WTC11 (cell line): Measurements from ENCODE around the gene GALNT18. TPM values are rescaled to one million over a fixed set of nuclear protein-coding genes. Genes with fewer than 3 reads are reported as not detected.

Experiments
- ATAC-seq: fragments of 200-7000 bp; cut with Tn5 transposase; 2 replicates; pipeline ENCODE4 v1.10.0; 2021; ENCODE audit warnings: mild to moderate bottlenecking, moderate library complexity
- CTCF ChIA-PET: fragments of 300-600 bp; sonication (Branson Sonifier 250); formaldehyde crosslinking; loops from one replicate; lab custom pipeline; 2021; ENCODE audit warnings: antibody characterized with exemption; lab: Charles Lee
- POLR2A ChIA-PET: fragments of 350-600 bp; sonication (Branson Sonifier 250); formaldehyde crosslinking; loops from one replicate; lab custom pipeline; 2021; ENCODE audit warnings: antibody characterized with exemption; lab: Charles Lee
- DNase-seq: peaks from one replicate; pipeline ENCODE4 v3.0.0; 2021; ENCODE audit warnings: low spot score
- H3K27ac Mint-ChIP-seq: 2 replicates; pipeline ENCODE4 v1.8.0; 2021; ENCODE audit warnings: mixed read lengths
- H3K27me3 Mint-ChIP-seq: 2 replicates; pipeline ENCODE4 v1.8.0; 2021; ENCODE audit warnings: low read depth, mild to moderate bottlenecking, moderate library complexity, mixed read lengths
- H3K36me3 Mint-ChIP-seq: 2 replicates; pipeline ENCODE4 v1.8.0; 2021; ENCODE audit warnings: mixed read lengths
- H3K4me1 Mint-ChIP-seq: 2 replicates; pipeline ENCODE4 v1.8.0; 2022; ENCODE audit warnings: mixed read lengths
- H3K4me3 Mint-ChIP-seq: 2 replicates; pipeline ENCODE4 v1.8.0; 2021; ENCODE audit warnings: mild to moderate bottlenecking, moderate library complexity, mixed read lengths
- H3K9me3 Mint-ChIP-seq: 2 replicates; pipeline ENCODE4 v1.8.0; 2021; ENCODE audit warnings: mixed read lengths
- ELF4 ChIP-seq: sonication (generic); formaldehyde crosslinking; IDR thresholded peaks from 2 replicates; pipeline ENCODE4 v1.8.1; 2022; ENCODE audit warnings: low read depth, mild to moderate bottlenecking, moderate library complexity, missing genetic modification reagents
- FOXK1 ChIP-seq: sonication (generic); formaldehyde crosslinking; IDR thresholded peaks from 2 replicates; pipeline ENCODE4 v1.8.0; 2022; ENCODE audit warnings: mild to moderate bottlenecking, moderate library complexity, missing genetic modification reagents
- JUN ChIP-seq: sonication (generic); formaldehyde crosslinking; IDR thresholded peaks from 2 replicates; pipeline ENCODE4 v1.8.0; 2023; ENCODE audit warnings: mild to moderate bottlenecking, missing genetic modification reagents
- NFATC4 ChIP-seq: fragments of 250-450 bp; sonication (Bioruptor Pico); IDR thresholded peaks from 2 replicates; pipeline ENCODE4 v1.9.0; 2021; ENCODE audit warnings: mild to moderate bottlenecking
- NFYB ChIP-seq: sonication (generic); formaldehyde crosslinking; conservative IDR thresholded peaks from 2 replicates; pipeline ENCODE4 v1.8.0; 2022; ENCODE audit warnings: low read depth, missing genetic modification reagents
- NR1H2 ChIP-seq: sonication (generic); formaldehyde crosslinking; IDR thresholded peaks from 2 replicates; pipeline ENCODE4 v1.9.0; 2021; ENCODE audit warnings: mild to moderate bottlenecking, moderate library complexity, missing genetic modification reagents
- OVOL2 ChIP-seq: fragments of 250-450 bp; sonication (Bioruptor Pico); IDR thresholded peaks from 2 replicates; pipeline ENCODE4 v1.9.0; 2021; ENCODE audit warnings: mild to moderate bottlenecking, borderline replicate concordance
- RORB ChIP-seq: fragments of 250-450 bp; sonication (Bioruptor Pico); IDR thresholded peaks from 2 replicates; pipeline ENCODE4 v1.9.0; 2021; ENCODE audit warnings: mild to moderate bottlenecking
- SMAD4 ChIP-seq: sonication (generic); formaldehyde crosslinking; IDR thresholded peaks from 2 replicates; pipeline ENCODE4 v1.8.0; 2022; ENCODE audit warnings: mild to moderate bottlenecking, missing genetic modification reagents
- TEAD4 ChIP-seq: sonication (generic); formaldehyde crosslinking; IDR thresholded peaks from 2 replicates; pipeline ENCODE4 v1.8.0; 2022; ENCODE audit warnings: mild to moderate bottlenecking, missing genetic modification reagents
- ZNF121 ChIP-seq: sonication (generic); formaldehyde crosslinking; IDR thresholded peaks from 2 replicates; pipeline ENCODE4 v1.8.0; 2023; ENCODE audit warnings: missing genetic modification reagents
- ZNF416 ChIP-seq: fragments of 250-450 bp; sonication (Bioruptor Pico); IDR thresholded peaks from 2 replicates; pipeline ENCODE4 v1.9.0; 2021; ENCODE audit warnings: mild to moderate bottlenecking, inconsistent platforms
- total RNA-seq: library from RNA; stranded (reverse); gene quantifications from 3 replicates; pipeline ENCODE4 v1.2.3, GENCODE V29; 2021
- TF ChIP-seq, protein P1 (sequence below): sonication (generic); formaldehyde crosslinking; IDR thresholded peaks from 2 replicates; pipeline ENCODE4 v1.8.1; 2022; ENCODE audit warnings: missing genetic modification reagents, borderline replicate concordance
- TF ChIP-seq, protein P2 (sequence below): sonication (generic); formaldehyde crosslinking; IDR thresholded peaks from 2 replicates; pipeline ENCODE4 v1.8.0; 2023; ENCODE audit warnings: missing genetic modification reagents
- TF ChIP-seq, protein P3 (sequence below): sonication (generic); formaldehyde crosslinking; IDR thresholded peaks from 2 replicates; pipeline ENCODE4 v1.8.0; 2023; ENCODE audit warnings: missing genetic modification reagents, mild to moderate bottlenecking, borderline replicate concordance
- TF ChIP-seq, protein P4 (sequence below): fragments of 250-450 bp; sonication (Bioruptor Pico); IDR thresholded peaks from 2 replicates; pipeline ENCODE4 v1.8.0; 2021; ENCODE audit warnings: mild to moderate bottlenecking
- TF ChIP-seq, protein P5 (sequence below): fragments of 250-450 bp; sonication (Bioruptor Pico); IDR thresholded peaks from 2 replicates; pipeline ENCODE4 v1.9.0; 2021; ENCODE audit warnings: mild to moderate bottlenecking
- TF ChIP-seq, protein P6 (sequence below): fragments of 250-450 bp; sonication (Bioruptor Pico); conservative IDR thresholded peaks from 2 replicates; pipeline ENCODE4 v1.9.0; 2021; ENCODE audit warnings: mild to moderate bottlenecking

Gene GALNT18
- total RNA-seq, 1 experiment from 2014 or later, result 5.0 TPM

DNA sequence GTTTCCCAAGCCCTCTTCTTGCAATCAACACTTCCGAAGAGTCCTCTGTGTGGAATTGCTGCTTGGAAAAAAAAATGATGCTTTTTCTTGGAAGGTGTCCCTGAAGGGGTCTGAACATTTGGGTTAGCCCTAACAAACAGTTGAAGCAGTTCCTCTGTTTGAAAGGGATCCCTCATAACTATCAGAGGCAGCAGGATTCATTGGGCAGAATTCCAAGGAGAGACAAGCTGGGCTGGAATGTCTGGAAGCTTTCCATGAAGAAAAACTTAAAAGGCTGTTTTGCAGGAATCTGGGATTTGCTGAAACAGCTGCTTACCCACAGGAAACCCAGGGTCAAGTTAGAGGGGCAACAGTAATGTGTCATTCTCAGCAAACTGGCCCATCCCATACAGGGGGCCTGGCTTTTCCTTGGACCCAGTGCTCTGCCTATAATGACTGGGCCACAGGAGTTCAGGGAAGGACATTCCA is 271.9 kb downstream of the GALNT18 start:
- Mint-ChIP-seq H3K27ac (no peak overlapping the region), H3K27me3 (no peaks in the 10 kb centered on the region), H3K4me3 (no peak overlapping the region), H3K4me1 (peaks cover 6% of the 10 kb centered on the region; the same call in 1 of the 2 replicates), H3K9me3 (no peaks in the 10 kb centered on the region), H3K36me3 (no peaks in the 10 kb centered on the region)
- POLR2A ChIA-PET, result no interaction called here
- DNase-seq (no peak), ATAC-seq (no peak)
- TF ChIP-seq ZNF121, result no peak
- TF ChIP-seq, protein P1, sequence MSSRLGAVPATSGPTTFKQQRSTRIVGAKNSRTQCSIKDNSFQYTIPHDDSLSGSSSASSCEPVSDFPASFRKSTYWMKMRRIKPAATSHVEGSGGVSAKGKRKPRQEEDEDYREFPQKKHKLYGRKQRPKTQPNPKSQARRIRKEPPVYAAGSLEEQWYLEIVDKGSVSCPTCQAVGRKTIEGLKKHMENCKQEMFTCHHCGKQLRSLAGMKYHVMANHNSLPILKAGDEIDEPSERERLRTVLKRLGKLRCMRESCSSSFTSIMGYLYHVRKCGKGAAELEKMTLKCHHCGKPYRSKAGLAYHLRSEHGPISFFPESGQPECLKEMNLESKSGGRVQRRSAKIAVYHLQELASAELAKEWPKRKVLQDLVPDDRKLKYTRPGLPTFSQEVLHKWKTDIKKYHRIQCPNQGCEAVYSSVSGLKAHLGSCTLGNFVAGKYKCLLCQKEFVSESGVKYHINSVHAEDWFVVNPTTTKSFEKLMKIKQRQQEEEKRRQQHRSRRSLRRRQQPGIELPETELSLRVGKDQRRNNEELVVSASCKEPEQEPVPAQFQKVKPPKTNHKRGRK (CRISPR knock-in tag), result no peak
- TF ChIP-seq JUN (CRISPR knock-in tag), result no peak
- CTCF ChIA-PET, result no interaction called here

DNA sequence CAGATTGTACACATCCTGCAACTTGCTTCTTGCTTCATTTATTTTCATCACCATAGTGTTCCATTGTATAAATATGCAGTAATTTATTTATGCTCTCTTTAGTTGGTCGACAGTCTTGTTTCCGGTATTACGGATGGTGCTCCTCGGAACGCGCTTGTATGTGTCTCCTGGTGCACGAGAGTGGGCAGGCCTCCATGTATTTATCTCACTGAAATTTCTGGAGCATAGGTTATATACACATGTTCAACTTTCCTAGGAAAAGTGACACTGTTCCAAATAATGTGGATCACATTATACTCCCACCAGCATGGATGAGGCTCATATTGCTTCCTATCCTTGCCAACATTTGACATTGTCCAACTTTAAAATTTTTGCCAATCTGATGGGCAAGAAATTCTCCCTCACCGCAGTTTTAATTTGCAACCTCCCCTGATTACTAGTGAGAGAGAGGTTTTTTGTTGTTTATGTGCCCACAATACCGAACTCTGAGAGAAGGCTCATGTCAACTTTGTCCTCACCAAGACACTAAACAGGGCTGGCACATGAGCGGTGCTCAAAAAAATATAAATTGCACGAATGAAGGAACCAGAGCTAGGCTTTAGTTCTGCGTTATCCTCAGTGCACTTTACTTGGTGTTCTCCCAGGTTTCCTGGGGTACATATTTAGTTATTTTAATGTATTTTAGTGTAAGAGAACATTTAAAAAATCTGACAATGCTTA is 272.5 kb downstream of the GALNT18 start:
- H3K4me3 Mint-ChIP-seq, result no peak overlapping the region
- ATAC-seq, result no peak
- TF ChIP-seq RORB (CRISPR knock-in tag) (no peak), OVOL2 (no peak), NFYB (CRISPR knock-in tag) (no peak), NR1H2 (CRISPR knock-in tag) (no peak), FOXK1 (CRISPR knock-in tag) (no peak), ELF4 (CRISPR knock-in tag) (no peak)
- TF ChIP-seq, protein P2, sequence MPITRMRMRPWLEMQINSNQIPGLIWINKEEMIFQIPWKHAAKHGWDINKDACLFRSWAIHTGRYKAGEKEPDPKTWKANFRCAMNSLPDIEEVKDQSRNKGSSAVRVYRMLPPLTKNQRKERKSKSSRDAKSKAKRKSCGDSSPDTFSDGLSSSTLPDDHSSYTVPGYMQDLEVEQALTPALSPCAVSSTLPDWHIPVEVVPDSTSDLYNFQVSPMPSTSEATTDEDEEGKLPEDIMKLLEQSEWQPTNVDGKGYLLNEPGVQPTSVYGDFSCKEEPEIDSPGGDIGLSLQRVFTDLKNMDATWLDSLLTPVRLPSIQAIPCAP, result no peak
- TF ChIP-seq, protein P3, sequence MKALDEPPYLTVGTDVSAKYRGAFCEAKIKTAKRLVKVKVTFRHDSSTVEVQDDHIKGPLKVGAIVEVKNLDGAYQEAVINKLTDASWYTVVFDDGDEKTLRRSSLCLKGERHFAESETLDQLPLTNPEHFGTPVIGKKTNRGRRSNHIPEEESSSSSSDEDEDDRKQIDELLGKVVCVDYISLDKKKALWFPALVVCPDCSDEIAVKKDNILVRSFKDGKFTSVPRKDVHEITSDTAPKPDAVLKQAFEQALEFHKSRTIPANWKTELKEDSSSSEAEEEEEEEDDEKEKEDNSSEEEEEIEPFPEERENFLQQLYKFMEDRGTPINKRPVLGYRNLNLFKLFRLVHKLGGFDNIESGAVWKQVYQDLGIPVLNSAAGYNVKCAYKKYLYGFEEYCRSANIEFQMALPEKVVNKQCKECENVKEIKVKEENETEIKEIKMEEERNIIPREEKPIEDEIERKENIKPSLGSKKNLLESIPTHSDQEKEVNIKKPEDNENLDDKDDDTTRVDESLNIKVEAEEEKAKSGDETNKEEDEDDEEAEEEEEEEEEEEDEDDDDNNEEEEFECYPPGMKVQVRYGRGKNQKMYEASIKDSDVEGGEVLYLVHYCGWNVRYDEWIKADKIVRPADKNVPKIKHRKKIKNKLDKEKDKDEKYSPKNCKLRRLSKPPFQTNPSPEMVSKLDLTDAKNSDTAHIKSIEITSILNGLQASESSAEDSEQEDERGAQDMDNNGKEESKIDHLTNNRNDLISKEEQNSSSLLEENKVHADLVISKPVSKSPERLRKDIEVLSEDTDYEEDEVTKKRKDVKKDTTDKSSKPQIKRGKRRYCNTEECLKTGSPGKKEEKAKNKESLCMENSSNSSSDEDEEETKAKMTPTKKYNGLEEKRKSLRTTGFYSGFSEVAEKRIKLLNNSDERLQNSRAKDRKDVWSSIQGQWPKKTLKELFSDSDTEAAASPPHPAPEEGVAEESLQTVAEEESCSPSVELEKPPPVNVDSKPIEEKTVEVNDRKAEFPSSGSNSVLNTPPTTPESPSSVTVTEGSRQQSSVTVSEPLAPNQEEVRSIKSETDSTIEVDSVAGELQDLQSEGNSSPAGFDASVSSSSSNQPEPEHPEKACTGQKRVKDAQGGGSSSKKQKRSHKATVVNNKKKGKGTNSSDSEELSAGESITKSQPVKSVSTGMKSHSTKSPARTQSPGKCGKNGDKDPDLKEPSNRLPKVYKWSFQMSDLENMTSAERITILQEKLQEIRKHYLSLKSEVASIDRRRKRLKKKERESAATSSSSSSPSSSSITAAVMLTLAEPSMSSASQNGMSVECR, result no peak
- TF ChIP-seq, protein P4, sequence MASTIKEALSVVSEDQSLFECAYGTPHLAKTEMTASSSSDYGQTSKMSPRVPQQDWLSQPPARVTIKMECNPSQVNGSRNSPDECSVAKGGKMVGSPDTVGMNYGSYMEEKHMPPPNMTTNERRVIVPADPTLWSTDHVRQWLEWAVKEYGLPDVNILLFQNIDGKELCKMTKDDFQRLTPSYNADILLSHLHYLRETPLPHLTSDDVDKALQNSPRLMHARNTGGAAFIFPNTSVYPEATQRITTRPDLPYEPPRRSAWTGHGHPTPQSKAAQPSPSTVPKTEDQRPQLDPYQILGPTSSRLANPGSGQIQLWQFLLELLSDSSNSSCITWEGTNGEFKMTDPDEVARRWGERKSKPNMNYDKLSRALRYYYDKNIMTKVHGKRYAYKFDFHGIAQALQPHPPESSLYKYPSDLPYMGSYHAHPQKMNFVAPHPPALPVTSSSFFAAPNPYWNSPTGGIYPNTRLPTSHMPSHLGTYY (CRISPR knock-in tag), result no peak
- TF ChIP-seq, protein P5, sequence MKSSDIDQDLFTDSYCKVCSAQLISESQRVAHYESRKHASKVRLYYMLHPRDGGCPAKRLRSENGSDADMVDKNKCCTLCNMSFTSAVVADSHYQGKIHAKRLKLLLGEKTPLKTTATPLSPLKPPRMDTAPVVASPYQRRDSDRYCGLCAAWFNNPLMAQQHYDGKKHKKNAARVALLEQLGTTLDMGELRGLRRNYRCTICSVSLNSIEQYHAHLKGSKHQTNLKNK (CRISPR knock-in tag), result no peak
- CTCF ChIA-PET, result no interaction called here
- POLR2A ChIA-PET, result no interaction called here
- DNase-seq, result no peak
- peaks cover 6% of the 10 kb centered on the region; the same call in 1 of the 2 replicates for H3K4me1 Mint-ChIP-seq
- no peaks in the 10 kb centered on the region for H3K9me3 Mint-ChIP-seq
- no peaks in the 10 kb centered on the region for H3K36me3 Mint-ChIP-seq
- H3K27me3 Mint-ChIP-seq, result no peaks in the 10 kb centered on the region
- H3K27ac Mint-ChIP-seq, result no peak overlapping the region

DNA sequence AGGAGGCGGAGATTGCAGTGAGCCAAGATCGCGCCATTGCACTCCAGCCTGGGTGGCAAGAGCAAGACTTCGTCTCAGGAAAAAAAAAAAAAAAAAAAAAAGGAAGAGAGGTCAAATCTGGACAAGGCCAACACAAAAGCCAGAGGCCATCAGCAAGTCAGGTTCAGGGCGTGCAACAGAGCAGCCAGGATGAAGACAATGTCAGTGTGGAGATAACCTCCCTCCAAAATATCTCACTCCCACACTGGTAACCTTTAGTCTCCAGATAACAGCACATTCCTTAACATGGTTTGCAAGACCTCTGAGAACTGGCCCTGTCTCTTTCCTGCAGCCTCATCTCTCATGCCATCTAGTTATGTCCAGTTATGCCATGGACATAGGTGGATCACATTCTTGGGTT is 273.5 kb downstream of the GALNT18 start:
- no peak overlapping the region for H3K27ac Mint-ChIP-seq
- no peak overlapping the region for H3K4me3 Mint-ChIP-seq
- POLR2A ChIA-PET, result no interaction called here
- no peaks in the 10 kb centered on the region for H3K9me3 Mint-ChIP-seq
- no peaks in the 10 kb centered on the region for H3K27me3 Mint-ChIP-seq
- H3K36me3 Mint-ChIP-seq, result no peaks in the 10 kb centered on the region
- DNase-seq, result no peak
- peaks cover 2% of the 10 kb centered on the region; the same call in 1 of the 2 replicates for H3K4me1 Mint-ChIP-seq
- no peak for ATAC-seq
- CTCF ChIA-PET, result no interaction called here
- no peak for TF ChIP-seq SMAD4 (CRISPR knock-in tag)
- TF ChIP-seq ELF4 (CRISPR knock-in tag), result no peak
- TF ChIP-seq, protein P6, sequence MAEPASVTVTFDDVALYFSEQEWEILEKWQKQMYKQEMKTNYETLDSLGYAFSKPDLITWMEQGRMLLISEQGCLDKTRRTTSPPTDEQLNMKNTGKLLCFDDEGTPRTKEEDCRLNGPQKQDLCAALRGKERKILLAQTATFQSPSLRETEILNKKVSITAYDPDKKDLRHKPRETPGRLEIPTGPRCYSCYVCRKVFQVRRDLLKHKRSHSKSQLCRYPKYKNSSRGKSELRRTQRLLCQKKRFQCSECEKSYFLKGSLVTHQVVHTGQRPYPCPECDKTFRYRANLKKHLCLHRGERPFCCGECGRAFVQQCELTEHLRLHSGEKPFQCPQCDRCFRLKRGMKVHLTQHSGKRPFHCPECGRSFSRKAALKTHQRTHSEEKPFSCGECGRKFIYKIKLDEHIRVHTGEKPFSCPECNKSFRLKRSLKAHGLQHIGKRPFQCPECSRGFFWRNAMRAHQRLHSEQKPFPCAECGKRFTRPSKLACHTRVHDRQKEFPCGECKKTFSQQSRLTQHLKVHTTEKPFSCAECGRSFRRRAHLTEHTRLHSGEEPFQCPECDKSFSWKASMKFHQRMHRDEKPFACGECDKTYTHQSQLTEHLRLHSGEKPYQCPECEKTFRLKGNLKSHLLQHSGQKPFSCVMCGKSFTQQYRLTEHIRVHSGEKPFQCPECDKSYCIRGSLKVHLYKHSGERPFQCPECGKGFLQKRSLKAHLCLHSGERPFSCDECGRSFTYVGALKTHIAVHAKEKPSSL (CRISPR knock-in tag), result no peak
- no peak for TF ChIP-seq ZNF416
- TF ChIP-seq TEAD4 (CRISPR knock-in tag), result no peak
- no peak for TF ChIP-seq NFATC4
